NCI-H1436 treated with DMSO at 0.1 percent for 48 hours (cell line): Measurements from ENCODE around the gene PTPN7.
"Not testable (repeated sequence)": the region's sequence is repeated elsewhere in the genome, so short reads cannot be mapped to it uniquely, and the experiment has no call there.

Experiments
- DNase-seq: peaks from one replicate; lab custom pipeline; 2025; lab: John Stamatoyannopoulos, UW

PTPN7 gene

DNA sequence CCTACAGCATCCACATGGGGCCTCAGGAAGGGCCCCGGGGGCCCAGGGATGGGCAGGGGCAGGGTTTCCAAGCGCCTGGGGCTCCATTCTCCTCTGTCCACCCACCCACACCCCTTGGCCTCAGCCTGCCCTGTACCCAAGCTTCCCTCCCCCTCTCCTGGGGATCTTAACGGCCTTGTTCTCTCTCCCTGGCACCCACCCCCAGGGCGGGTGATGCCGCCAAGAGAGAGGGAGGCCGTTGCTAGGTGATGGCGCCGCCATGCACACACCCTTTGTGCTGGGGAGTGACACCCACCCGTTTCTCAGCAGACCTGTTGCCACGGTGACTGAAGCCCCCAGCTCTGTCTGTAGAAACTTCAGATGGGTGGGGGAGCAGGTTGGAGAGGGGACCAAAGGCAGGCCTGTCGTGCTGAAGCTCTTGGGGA, 30.1 kb downstream of the PTPN7 start:
- no peak for DNase-seq

- DNase-seq = no peak
Observed at GRCh38 chr1:202129453-202130296, 30.7 kb downstream of the PTPN7 start.

DNA sequence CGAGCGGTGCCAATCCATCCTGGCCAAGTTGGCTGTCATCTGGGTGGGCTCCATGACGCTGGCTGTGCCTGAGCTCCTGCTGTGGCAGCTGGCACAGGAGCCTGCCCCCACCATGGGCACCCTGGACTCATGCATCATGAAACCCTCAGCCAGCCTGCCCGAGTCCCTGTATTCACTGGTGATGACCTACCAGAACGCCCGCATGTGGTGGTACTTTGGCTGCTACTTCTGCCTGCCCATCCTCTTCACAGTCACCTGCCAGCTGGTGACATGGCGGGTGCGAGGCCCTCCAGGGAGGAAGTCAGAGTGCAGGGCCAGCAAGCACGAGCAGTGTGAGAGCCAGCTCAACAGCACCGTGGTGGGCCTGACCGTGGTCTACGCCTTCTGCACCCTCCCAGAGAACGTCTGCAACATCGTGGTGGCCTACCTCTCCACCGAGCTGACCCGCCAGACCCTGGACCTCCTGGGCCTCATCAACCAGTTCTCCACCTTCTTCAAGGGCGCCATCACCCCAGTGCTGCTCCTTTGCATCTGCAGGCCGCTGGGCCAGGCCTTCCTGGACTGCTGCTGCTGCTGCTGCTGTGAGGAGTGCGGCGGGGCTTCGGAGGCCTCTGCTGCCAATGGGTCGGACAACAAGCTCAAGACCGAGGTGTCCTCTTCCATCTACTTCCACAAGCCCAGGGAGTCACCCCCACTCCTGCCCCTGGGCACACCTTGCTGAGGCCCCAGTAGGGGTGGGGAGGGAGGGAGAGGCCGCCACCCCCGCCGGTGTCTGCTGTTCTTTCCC, 32.4 kb downstream of the PTPN7 start:
- DNase-seq = no peak

DNA sequence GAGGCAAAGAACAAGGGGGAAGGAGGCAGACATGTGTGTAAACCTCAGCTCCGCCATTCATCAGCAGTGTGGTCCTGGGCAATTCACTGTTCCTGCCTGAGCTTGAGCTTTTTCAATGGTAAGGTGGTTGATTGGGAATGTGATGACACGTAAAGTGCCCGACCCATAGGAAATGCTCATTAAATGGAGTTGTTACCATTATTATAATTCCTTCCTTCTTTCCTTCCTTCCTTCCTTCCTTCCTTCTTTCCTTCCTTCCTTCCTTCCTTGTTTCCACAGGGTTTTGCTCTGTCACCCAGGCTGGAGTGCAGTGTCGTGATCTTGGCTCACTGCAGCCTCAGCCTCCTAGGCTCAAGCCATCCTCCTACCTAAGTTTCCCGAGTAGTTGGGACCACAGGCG, 33.3 kb downstream of the PTPN7 start:
- no peak for DNase-seq

- no peak for DNase-seq
Observed at GRCh38 chr1:202126426-202126825, 34.0 kb downstream of the PTPN7 start.

DNA sequence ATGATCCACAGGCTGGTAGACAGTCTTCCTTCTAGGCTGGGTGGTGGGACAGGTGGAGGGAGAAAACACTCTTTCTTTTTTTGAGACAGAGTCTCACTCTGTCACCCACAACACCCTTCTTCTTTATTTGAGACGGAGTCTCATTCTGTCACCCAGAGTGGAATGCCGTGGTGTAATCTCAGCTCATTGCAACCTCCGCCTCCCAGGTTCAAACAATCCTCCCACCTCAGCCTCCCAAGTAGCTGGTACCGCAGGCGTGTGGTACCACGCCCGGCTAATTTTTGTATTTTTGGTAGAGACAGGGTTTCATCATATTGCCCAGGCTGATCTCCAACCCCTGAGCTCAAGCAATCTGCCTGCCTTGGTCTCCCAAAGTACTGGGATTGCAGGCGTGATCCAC, 34.8 kb downstream of the PTPN7 start:
- no peak for DNase-seq

GRCh38 chr1:202124142-202124541, 36.3 kb downstream of the PTPN7 start:
- no peak for DNase-seq

DNA sequence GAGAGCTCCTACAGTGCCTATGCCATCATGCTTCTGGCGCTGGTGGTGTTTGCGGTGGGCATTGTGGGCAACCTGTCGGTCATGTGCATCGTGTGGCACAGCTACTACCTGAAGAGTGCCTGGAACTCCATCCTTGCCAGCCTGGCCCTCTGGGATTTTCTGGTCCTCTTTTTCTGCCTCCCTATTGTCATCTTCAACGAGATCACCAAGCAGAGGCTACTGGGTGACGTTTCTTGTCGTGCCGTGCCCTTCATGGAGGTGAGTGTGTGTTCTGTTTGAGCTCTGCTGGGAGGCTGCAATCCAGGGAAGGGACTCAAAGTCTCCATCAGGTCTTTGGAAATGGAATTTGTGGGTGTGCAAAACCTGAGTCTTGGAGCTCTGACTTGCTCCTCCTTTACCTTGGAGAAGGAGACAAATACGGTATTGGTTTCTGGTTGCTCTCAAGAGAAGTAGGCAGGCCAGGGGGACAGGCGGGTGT, 37.0 kb downstream of the PTPN7 start:
- no peak for DNase-seq

GRCh38 chr1:202122639-202123335, 37.6 kb downstream of the PTPN7 start, which contains the start of gene GPR37L1:
TSS of gene GPR37L1 (plus strand) at chr1:202122917. CDS start at chr1:202122964, 47 bp downstream.
- DNase-seq = no peak

GRCh38 chr1:202121006-202121405, 39.4 kb downstream of the PTPN7 start:
- DNase-seq = no peak

DNA sequence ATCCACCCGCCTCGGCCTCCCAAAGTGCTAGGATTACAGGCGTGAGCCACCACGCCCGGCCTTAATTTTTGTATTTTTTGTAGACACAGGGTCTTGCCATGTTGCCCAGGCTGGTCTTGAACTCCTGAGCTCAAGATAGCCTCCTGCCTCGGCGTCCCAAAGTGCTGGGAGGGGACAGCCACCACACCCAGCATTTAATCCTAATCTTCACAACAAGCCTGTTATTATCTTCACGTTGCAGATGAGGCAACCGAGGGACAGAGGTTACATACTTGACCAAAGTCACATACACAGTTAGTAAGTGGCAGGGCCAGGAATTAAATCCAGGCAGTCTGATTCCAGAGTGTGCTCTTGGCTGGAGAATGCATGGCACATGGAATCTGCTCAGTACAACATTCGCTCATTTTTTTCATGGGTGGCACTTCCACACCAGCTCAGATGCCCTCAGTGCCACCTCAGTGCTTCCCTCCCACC, 42.5 kb downstream of the PTPN7 start:
- DNase-seq = no peak

GRCh38 chr1:202116287-202116686, 44.1 kb downstream of the PTPN7 start:
- no peak for DNase-seq

DNA sequence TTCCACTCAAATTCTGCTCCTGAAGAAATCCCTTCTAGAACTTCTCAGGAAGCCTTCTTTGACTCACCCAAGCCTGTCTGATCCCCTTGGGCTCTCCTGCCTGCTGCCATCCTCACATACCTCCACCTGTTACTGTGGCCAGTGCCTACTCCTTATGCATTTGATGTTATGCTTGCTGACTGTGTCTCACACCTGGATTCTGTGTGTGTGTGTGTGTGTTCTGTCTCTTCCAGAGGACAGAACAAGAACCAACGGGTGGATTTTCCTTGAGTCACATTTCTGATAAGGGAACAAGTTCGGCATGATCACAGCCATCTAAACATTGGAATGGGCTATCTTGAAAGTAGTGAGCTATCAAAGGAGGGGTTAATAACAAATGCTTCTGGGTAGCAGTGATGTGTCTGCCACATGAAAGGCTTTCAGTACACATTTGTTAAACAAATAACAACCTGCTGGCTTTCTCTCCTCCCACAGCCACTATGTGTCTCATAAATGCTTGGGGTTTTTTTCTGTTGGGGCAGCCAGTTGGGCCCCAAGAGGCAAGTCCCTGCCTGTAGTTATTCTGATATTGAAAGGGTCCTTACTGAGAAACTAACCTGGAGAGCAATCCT, 46.6 kb downstream of the PTPN7 start:
- DNase-seq = no peak

- DNase-seq = no peak
Observed at GRCh38 chr1:202112859-202113689, 47.3 kb downstream of the PTPN7 start.

DNA sequence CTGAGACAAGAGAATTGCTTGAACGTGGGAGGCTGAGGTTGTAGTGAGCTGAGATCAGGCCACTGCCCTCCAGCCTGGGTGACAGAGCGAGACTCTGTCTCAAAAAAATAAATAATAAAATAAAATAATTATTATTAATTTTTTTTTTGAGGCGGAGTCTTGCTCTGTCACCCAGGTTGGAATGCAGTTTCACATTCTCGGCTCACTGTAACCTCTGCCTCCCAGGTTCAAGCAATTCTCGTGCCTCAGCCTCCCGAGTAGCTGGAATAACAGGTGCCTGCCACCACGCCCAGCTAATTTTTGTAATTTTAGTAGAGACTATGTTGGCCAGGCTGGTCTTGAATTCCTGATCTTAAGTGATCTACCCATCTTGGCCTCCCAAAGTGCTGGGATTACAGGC, 48.8 kb downstream of the PTPN7 start:
- not testable (repeated sequence) for DNase-seq

DNA sequence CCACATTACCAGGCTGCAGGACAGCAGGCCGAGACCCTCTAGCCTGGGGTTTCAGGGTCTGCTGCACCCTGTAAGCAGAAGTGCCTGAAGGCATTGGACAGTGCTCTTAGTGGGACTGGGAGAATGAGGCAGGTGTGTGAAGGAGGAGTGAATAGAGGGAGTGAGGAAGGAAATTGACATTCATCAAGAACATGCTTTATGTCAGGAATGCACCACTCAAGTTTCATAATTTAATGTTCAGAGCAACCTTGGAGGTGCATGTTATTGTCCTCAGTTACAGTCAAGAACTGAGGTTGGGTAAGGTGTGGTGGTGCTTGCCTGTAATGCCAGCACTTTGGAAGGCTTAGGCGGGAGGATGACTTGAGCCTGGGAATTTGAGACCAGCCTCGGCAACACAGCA, 49.4 kb downstream of the PTPN7 start:
- DNase-seq = no peak

GRCh38 chr1:202107801-202108731, 52.3 kb downstream of the PTPN7 start:
- DNase-seq = no peak

DNA sequence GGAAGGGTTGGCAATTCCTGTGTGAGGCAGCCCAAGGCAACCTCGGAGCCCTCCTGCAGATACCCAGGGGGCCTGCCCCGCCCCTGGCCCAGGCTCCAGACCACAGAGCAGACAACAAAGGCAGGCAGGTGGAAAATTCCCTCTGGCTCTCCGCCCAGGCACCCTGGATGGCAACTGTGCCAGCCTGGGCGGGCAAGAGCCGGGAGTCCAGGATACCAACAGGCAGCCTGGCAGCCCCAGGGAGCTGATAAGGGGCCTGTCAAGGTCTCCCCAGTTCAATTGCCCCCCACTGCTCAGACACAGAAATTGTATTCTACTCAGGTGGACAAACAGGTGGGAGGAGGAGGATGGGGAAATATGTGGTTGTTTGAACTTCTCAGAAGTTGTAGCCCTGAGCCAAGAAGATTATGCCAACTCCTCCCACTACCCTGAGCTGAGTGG, 53.1 kb downstream of the PTPN7 start:
- no peak for DNase-seq

- DNase-seq = peak; percentile 72
Observed at GRCh38 chr1:202106340-202107254, 53.8 kb downstream of the PTPN7 start.
